H9 (cell line): ENCODE data around the gene LRRFIP1. TPM values are rescaled to one million over a fixed set of nuclear protein-coding genes. Genes with fewer than 3 reads are reported as not detected.

Source experiments
- DNase-seq: peaks from one replicate; pipeline ENCODE4 v3.0.0-alpha.2; 2017
- H2AFZ ChIP-seq: one replicate; pipeline ENCODE4 v1.6.1; 2013; ENCODE audit warnings: mild to moderate bottlenecking, low read length, control low read depth, moderate library complexity
- H2AK5ac ChIP-seq: 2 replicates; pipeline ENCODE4 v1.6.1; 2013; ENCODE audit warnings: low read length, control low read depth, mixed read lengths; ENCODE audit not compliant: insufficient read length
- H2BK120ac ChIP-seq: one replicate; pipeline ENCODE4 v1.6.1; 2013; ENCODE audit warnings: low read depth, mild to moderate bottlenecking, low read length, control low read depth, inconsistent platforms; ENCODE audit not compliant: poor library complexity, severe bottlenecking
- H2BK12ac ChIP-seq: 2 replicates; pipeline ENCODE4 v1.6.1; 2013; ENCODE audit warnings: low read length, control low read depth, mixed read lengths, low read depth; ENCODE audit not compliant: insufficient read length
- H2BK15ac ChIP-seq: 2 replicates; pipeline ENCODE4 v1.6.1; 2013; ENCODE audit warnings: low read depth, low read length, control low read depth
- H2BK20ac ChIP-seq: one replicate; pipeline ENCODE4 v1.6.1; 2013; ENCODE audit warnings: low read depth, mild to moderate bottlenecking, low read length, control low read depth, inconsistent platforms; ENCODE audit not compliant: poor library complexity, severe bottlenecking
- H2BK5ac ChIP-seq: 2 replicates; pipeline ENCODE4 v1.6.1; 2013; ENCODE audit warnings: low read length, control low read depth, mixed read lengths; ENCODE audit not compliant: insufficient read length
- H3K14ac ChIP-seq: 2 replicates; pipeline ENCODE4 v1.6.1; 2013; ENCODE audit warnings: low read length, control low read depth; ENCODE audit not compliant: insufficient read depth
- H3K18ac ChIP-seq: 2 replicates; pipeline ENCODE4 v1.6.1; 2013; ENCODE audit warnings: low read depth, mild to moderate bottlenecking, mixed read lengths, low read length, control low read depth; ENCODE audit not compliant: insufficient read length
- H3K23ac ChIP-seq: 2 replicates; pipeline ENCODE4 v1.6.1; 2013; ENCODE audit warnings: low read length, control low read depth, mixed read lengths, low read depth; ENCODE audit not compliant: insufficient read length
- H3K23me2 ChIP-seq: 2 replicates; pipeline ENCODE4 v1.6.1; 2013; ENCODE audit warnings: low read depth, mild to moderate bottlenecking, mixed read lengths, low read length, control low read depth; ENCODE audit not compliant: insufficient read length, poor library complexity, severe bottlenecking
- H3K27ac ChIP-seq: 2 replicates; pipeline ENCODE4 v1.5.1; 2013; ENCODE audit warnings: low read length, control low read depth, mixed read lengths, low read depth; ENCODE audit not compliant: insufficient read length
- H3K27me3 ChIP-seq: 2 replicates; pipeline ENCODE4 v1.6.1; 2013; ENCODE audit warnings: low read length, control low read depth, inconsistent platforms; ENCODE audit not compliant: insufficient read depth
- H3K4ac ChIP-seq: 2 replicates; pipeline ENCODE4 v1.6.1; 2013; ENCODE audit warnings: low read depth, mild to moderate bottlenecking, control low read depth, inconsistent platforms, low read length, moderate library complexity
- H3K4me1 ChIP-seq: 2 replicates; pipeline ENCODE4 v1.6.1; 2013; ENCODE audit warnings: low read length, control low read depth, inconsistent platforms; ENCODE audit not compliant: insufficient read depth
- H3K4me2 ChIP-seq: 2 replicates; pipeline ENCODE4 v1.6.1; 2013; ENCODE audit warnings: low read length, control low read depth, mixed read lengths; ENCODE audit not compliant: insufficient read length, insufficient read depth
- H3K56ac ChIP-seq: 2 replicates; pipeline ENCODE4 v1.6.1; 2013; ENCODE audit warnings: low read depth, mild to moderate bottlenecking, mixed read lengths, low read length, control low read depth; ENCODE audit not compliant: insufficient read length
- H3K79me1 ChIP-seq: 2 replicates; pipeline ENCODE4 v1.6.1; 2013; ENCODE audit warnings: low read depth, mild to moderate bottlenecking, moderate library complexity, low read length, control low read depth, inconsistent platforms; ENCODE audit not compliant: insufficient read depth, poor library complexity, severe bottlenecking
- H3K79me2 ChIP-seq: 2 replicates; pipeline ENCODE4 v1.6.1; 2013; ENCODE audit warnings: low read length, control low read depth, inconsistent platforms; ENCODE audit not compliant: insufficient read depth
- H3K9ac ChIP-seq: 2 replicates; pipeline ENCODE4 v1.6.1; 2013; ENCODE audit warnings: low read length, control low read depth, mixed read lengths; ENCODE audit not compliant: insufficient read length; ENCODE audit errors: extremely low read depth
- H3K9me3 ChIP-seq: one replicate; pipeline ENCODE4 v1.6.1; 2013; ENCODE audit warnings: low read depth, low read length, inconsistent platforms; ENCODE audit not compliant: control insufficient read depth
- H3T11ph ChIP-seq: one replicate; pipeline ENCODE4 v1.6.1; 2013; ENCODE audit warnings: mild to moderate bottlenecking, low read length, control low read depth, inconsistent platforms
- H4K20me1 ChIP-seq: one replicate; pipeline ENCODE4 v1.6.1; 2013; ENCODE audit not compliant: control insufficient read depth, insufficient read length, insufficient read depth
- H4K5ac ChIP-seq: 2 replicates; pipeline ENCODE4 v1.6.1; 2013; ENCODE audit warnings: low read depth, mild to moderate bottlenecking, mixed read lengths, low read length, control low read depth; ENCODE audit not compliant: insufficient read length
- H4K8ac ChIP-seq: replicated peaks from 2 replicates; pipeline ENCODE4 v1.6.1; 2013; ENCODE audit warnings: low read length, control low read depth, mixed read lengths, low read depth; ENCODE audit not compliant: insufficient read length
- H4K91ac ChIP-seq: 2 replicates; pipeline ENCODE4 v1.6.1; 2013; ENCODE audit warnings: low read depth, mild to moderate bottlenecking, moderate library complexity, mixed read lengths, low read length, control low read depth; ENCODE audit not compliant: insufficient read length
- H3K27ac Mint-ChIP-seq, 3 experiments: 2 replicates in 2 of 3; 3 replicates in 1 of 3; pipeline ENCODE4 v1.8.0; 2020 to 2021; ENCODE audit warnings: mixed read lengths in 3 of 3, mild to moderate bottlenecking in 1 of 3, moderate library complexity in 1 of 3
- H3K27me3 Mint-ChIP-seq: 2 replicates; pipeline ENCODE4 v1.8.0; 2021; ENCODE audit warnings: low read depth, mild to moderate bottlenecking, moderate library complexity, mixed read lengths
- H3K36me3 Mint-ChIP-seq, 3 experiments: 2 replicates in 2 of 3; 3 replicates in 1 of 3; pipeline ENCODE4 v1.8.0; 2020 to 2021; ENCODE audit warnings: low read depth in 3 of 3, mixed read lengths in 3 of 3; ENCODE audit not compliant: insufficient read depth in 1 of 3
- H3K4me1 Mint-ChIP-seq, 2 experiments: 2 replicates each; pipeline ENCODE4 v1.8.0; 2020; ENCODE audit warnings: mixed read lengths in 2 of 2
- H3K4me3 Mint-ChIP-seq, 2 experiments: 2 replicates in 1 of 2; 3 replicates in 1 of 2; pipeline ENCODE4 v1.8.0; 2020 to 2021; ENCODE audit warnings: mild to moderate bottlenecking in 2 of 2, mixed read lengths in 2 of 2, moderate library complexity in 1 of 2
- H3K9me3 Mint-ChIP-seq, 2 experiments: 2 replicates in 1 of 2; 3 replicates in 1 of 2; pipeline ENCODE4 v1.8.0; 2020; ENCODE audit warnings: mild to moderate bottlenecking in 2 of 2, mixed read lengths in 2 of 2, moderate library complexity in 1 of 2
- CTCF ChIP-seq: fragments of 200-600 bp; sonication (generic); conservative IDR thresholded peaks from 3 replicates; pipeline ENCODE4 v1.8.0; 2021; ENCODE audit warnings: antibody characterized with exemption, mild to moderate bottlenecking
- WGBS: extraction: QIAGEN DNeasy Blood & Tissue Kit; methylation state at CpG from one replicate; pipeline ENCODE4 v1.1.7; 2013; ENCODE audit warnings: missing lambda C conversion rate, low lambda C conversion rate, mixed read lengths; ENCODE audit not compliant: insufficient read length; ENCODE audit errors: extremely low coverage; 5-methylcytosine and 5-hydroxymethylcytosine counted together
- total RNA-seq: library from RNA; stranded (reverse); gene quantifications from 2 replicates; pipeline ENCODE4 v1.2.1, GENCODE V29; 2021

Gene LRRFIP1
- total RNA-seq, 1 experiment from 2014 or later, result 38.5 TPM

GRCh38 chr2:237701033-237701858, 73.9 kb downstream of the LRRFIP1 start:
- H3K9me3 Mint-ChIP-seq, result no peaks in the 10 kb centered on the region; a peak in 1 of 5 replicates
- no peak overlapping the region for H3T11ph ChIP-seq
- H3K23me2 ChIP-seq, result peaks cover 4% of the 10 kb centered on the region
- no peak overlapping the region for H3K56ac ChIP-seq
- no peak overlapping the region for H4K8ac ChIP-seq
- H3K27me3 Mint-ChIP-seq, result no peaks in the 10 kb centered on the region
- H3K36me3 Mint-ChIP-seq, result peaks cover 0 to 8% (median 2%) of the 10 kb centered on the region in 3 experiments; a peak in 2 of 7 replicates
- no peak for TF ChIP-seq CTCF
- no peak overlapping the region for H3K9ac ChIP-seq
- H3K23ac ChIP-seq, result no peak overlapping the region
- no peak overlapping the region for H2BK20ac ChIP-seq
- no peak overlapping the region for H2AFZ ChIP-seq
- no peaks in the 10 kb centered on the region for H3K27me3 ChIP-seq
- DNase-seq, result no peak
- H3K4me1 ChIP-seq, result peaks cover 32% of the 10 kb centered on the region
- H4K20me1 ChIP-seq, result no peaks in the 10 kb centered on the region
- H3K4me2 ChIP-seq, result no peak overlapping the region
- peak overlapping the region; percentile 38 for H4K91ac ChIP-seq
- no CpG with 5 or more reads among the region's 17 CpGs for WGBS
- peak overlapping the region in 2 of 3 experiments; percentile 30 to 91; a peak in 5 of 7 replicates for H3K27ac Mint-ChIP-seq
- H3K4me3 Mint-ChIP-seq, result peak overlapping the region in 1 of 2 experiments; percentile 60; a peak in 3 of 5 replicates
- peaks cover 58% of the 10 kb centered on the region in 2 experiments for H3K4me1 Mint-ChIP-seq
- peaks cover 13% of the 10 kb centered on the region for H3K79me1 ChIP-seq
- H3K27ac ChIP-seq, result peak overlapping the region; percentile 7
- peak overlapping the region; percentile 51 for H2BK5ac ChIP-seq
- H2BK120ac ChIP-seq, result no peak overlapping the region
- H2AK5ac ChIP-seq, result no peak overlapping the region
- H3K18ac ChIP-seq, result peak overlapping the region; percentile 42
- no peaks in the 10 kb centered on the region for H3K9me3 ChIP-seq
- H2BK12ac ChIP-seq, result peak overlapping the region; percentile 38
- no peak overlapping the region for H4K5ac ChIP-seq
- peaks cover 39% of the 10 kb centered on the region; the same call in 1 of the 2 replicates for H3K79me2 ChIP-seq
- H2BK15ac ChIP-seq, result peak overlapping the region; percentile 93; the same call in 1 of the 2 replicates
- peak overlapping the region; percentile 73 for H3K14ac ChIP-seq
- no peak overlapping the region for H3K4ac ChIP-seq
